HepG2 (cell line): ENCODE results near the gene DHX8. TPM values are rescaled to one million over a fixed set of nuclear protein-coding genes. Genes with fewer than 3 reads are reported as not detected.

Experiments
- DBP ChIP-seq: sonication (generic); formaldehyde crosslinking; IDR thresholded peaks from 2 replicates; pipeline ENCODE4 v1.4.0; 2020; ENCODE audit warnings: missing genetic modification reagents; ENCODE audit errors: not compliant biosample characterization
- EED ChIP-seq: sonication (generic); formaldehyde crosslinking; IDR thresholded peaks from 2 replicates; pipeline ENCODE4 v1.5.0; 2020; ENCODE audit warnings: mild to moderate bottlenecking, missing genetic modification reagents
- FOXA1 ChIP-seq, 2 experiments: fragments of 450-650 bp in 1 of 2; sonication (generic) in 1 of 2; formaldehyde crosslinking in 1 of 2; IDR thresholded peaks; 2 replicates each; pipeline versions ENCODE4 v1.4.0 to v1.6.1; 2016 to 2020; ENCODE audit warnings: missing genetic modification reagents in 1 of 2
- HMGA1 ChIP-seq: sonication (generic); formaldehyde crosslinking; conservative IDR thresholded peaks from 2 replicates; pipeline ENCODE4 v1.4.0; 2020; ENCODE audit warnings: missing genetic modification reagents
- HNF4G ChIP-seq, 2 experiments: sonication (generic) in 1 of 2; formaldehyde crosslinking in 1 of 2; IDR thresholded peaks; 2 replicates each; pipeline versions ENCODE4 v1.4.0 to v1.6.1; 2011 to 2020; ENCODE audit warnings: borderline replicate concordance in 2 of 2, low read depth in 2 of 2, mild to moderate bottlenecking in 2 of 2, low read length in 1 of 2, missing genetic modification reagents in 1 of 2, moderate library complexity in 1 of 2
- KDM5A ChIP-seq: fragments of 200-600 bp; sonication (generic); IDR thresholded peaks from 2 replicates; pipeline ENCODE4 v1.7.0; 2018; ENCODE audit warnings: antibody characterized with exemption, mild to moderate bottlenecking, low read length, borderline replicate concordance
- MLXIP ChIP-seq: sonication (generic); formaldehyde crosslinking; IDR thresholded peaks from 2 replicates; pipeline ENCODE4 v1.9.0; 2021; ENCODE audit warnings: missing genetic modification reagents, borderline replicate concordance
- SP1 ChIP-seq, 2 experiments: fragments of 450-650 bp in 1 of 2; sonication (generic) in 1 of 2; formaldehyde crosslinking in 1 of 2; IDR thresholded peaks; 2 replicates each; pipeline versions ENCODE4 v1.4.0 to v1.6.1; 2016 to 2020; ENCODE audit warnings: missing genetic modification reagents in 1 of 2
- THAP9 ChIP-seq: sonication (generic); formaldehyde crosslinking; IDR thresholded peaks from 2 replicates; pipeline ENCODE4; 2020; ENCODE audit warnings: missing genetic modification reagents, mild to moderate bottlenecking, borderline replicate concordance
- XBP1 ChIP-seq: sonication (generic); formaldehyde crosslinking; IDR thresholded peaks from 2 replicates; pipeline ENCODE4 v1.5.0; 2020; ENCODE audit warnings: missing genetic modification reagents
- ZBTB37 ChIP-seq: sonication (generic); formaldehyde crosslinking; IDR thresholded peaks from 2 replicates; pipeline ENCODE4 v1.4.0; 2020; ENCODE audit warnings: mild to moderate bottlenecking, missing genetic modification reagents
- ZFP36L1 ChIP-seq: sonication (generic); formaldehyde crosslinking; IDR thresholded peaks from 2 replicates; pipeline ENCODE4 v1.8.0; 2022; ENCODE audit warnings: mild to moderate bottlenecking, missing genetic modification reagents, moderate library complexity
- ZIK1 ChIP-seq: sonication (generic); formaldehyde crosslinking; IDR thresholded peaks from 2 replicates; pipeline ENCODE4 v1.5.0; 2020; ENCODE audit warnings: mild to moderate bottlenecking, low read depth, missing genetic modification reagents, borderline replicate concordance
- ZNF207 ChIP-seq: fragments of 450-650 bp; IDR thresholded peaks from 2 replicates; pipeline ENCODE4 v1.6.1; 2016; ENCODE audit warnings: antibody characterized with exemption, borderline replicate concordance
- ZNF253 ChIP-seq: sonication (generic); formaldehyde crosslinking; IDR thresholded peaks from 2 replicates; pipeline ENCODE4 v1.8.0; 2022; ENCODE audit warnings: mild to moderate bottlenecking, missing genetic modification reagents, borderline replicate concordance
- ZNF276 ChIP-seq: sonication (generic); formaldehyde crosslinking; IDR thresholded peaks from 2 replicates; pipeline ENCODE4 v1.4.0; 2020; ENCODE audit warnings: mild to moderate bottlenecking, low read depth, missing genetic modification reagents
- ZNF30 ChIP-seq: sonication (generic); formaldehyde crosslinking; IDR thresholded peaks from 2 replicates; pipeline ENCODE4 v1.5.0; 2020; ENCODE audit warnings: mild to moderate bottlenecking, missing genetic modification reagents
- polyA plus RNA-seq, 8 experiments: library from polyadenylated mRNA; depleted of rRNA in 3 of 8; stranded (reverse) in 7 of 8; unstranded in 1 of 8; fragments of >200 nt; fragmentation: Illumina TruSeq in 4 of 8; extraction: Trizol in 4 of 8; gene quantifications; 2 replicates each; pipeline versions ENCODE4 v1.2.1 to v1.2.3, GENCODE V29; 2011 to 2016; ENCODE audit warnings: low read depth in 4 of 8, missing spikeins in 1 of 8, mixed read lengths in 1 of 8; ENCODE audit not compliant: insufficient read depth in 1 of 8
- total RNA-seq, 5 experiments: library from RNA; depleted of rRNA; stranded (reverse); fragments of >200 nt; fragmentation: Illumina TruSeq; extraction: Trizol; gene quantifications; 2 replicates each; pipeline ENCODE4 v1.2.3, GENCODE V29; 2016; ENCODE audit warnings: low read depth in 1 of 5

The DHX8 gene
- total and polyA plus RNA-seq, 2 of the 13 experiments (the other 11 are each of a cell fraction or from before 2014, with no cell fraction given), result 24.8 to 48.9 TPM

- TF ChIP-seq XBP1 (no peak), HNF4G (IDR thresholded peaks at IDR 0.05; ENCODE audit: borderline replicate concordance, low read depth, low read length) (peak; percentile 85), HNF4G (CRISPR knock-in tag; IDR thresholded peaks at IDR 0.05; ENCODE audit: borderline replicate concordance, low read depth) (peak; percentile 91; the same call in 1 of the 2 replicates), FOXA1 (IDR thresholded peaks at IDR 0.05) (peak; percentile 33; the same call in 1 of the 2 replicates), FOXA1 (CRISPR knock-in tag; IDR thresholded peaks at IDR 0.05) (peak; percentile 91), KDM5A (no peak), ZNF207 (no peak), ZFP36L1 (CRISPR knock-in tag) (peak; percentile 76; the same call in 1 of the 2 replicates), ZIK1 (no peak), ZNF30 (CRISPR knock-in tag) (no peak), ZNF276 (no peak), ZBTB37 (CRISPR knock-in tag) (0 out of 2 replicates have a peak, but pooled peaks have one; percentile 38), THAP9 (CRISPR knock-in tag) (peak; percentile 58; the same call in 1 of the 2 replicates), HMGA1 (CRISPR knock-in tag) (no peak), SP1 (IDR thresholded peaks at IDR 0.05) (no peak), SP1 (CRISPR knock-in tag; IDR thresholded peaks at IDR 0.05) (peak; percentile 45; the same call in 1 of the 2 replicates), ZNF253 (no peak), MLXIP (CRISPR knock-in tag) (peak; percentile 73; the same call in 1 of the 2 replicates), EED (CRISPR knock-in tag) (no peak), DBP (CRISPR knock-in tag) (no peak)
Observed at GRCh38 chr17:43456661-43457361, 27.0 kb upstream of the DHX8 start (continued).
